Peyer's patch (tissue), 4 donors: ENCODE measurements around the gene BICRAL.

ENCODE experiments used
- CTCF ChIP-seq, 6 experiments: fragments of 450-650 bp in 4 of 6; fragments of 200-600 bp in 2 of 6; sonication (generic) in 1 of 6; IDR thresholded peaks; one replicate each; pipeline ENCODE4 v1.5.1; 2017 to 2019; ENCODE audit warnings: antibody characterized with exemption in 6 of 6, mild to moderate bottlenecking in 3 of 6, moderate library complexity in 1 of 6
- POLR2A ChIP-seq, 2 donors: fragments of 450-650 bp; IDR thresholded peaks; one replicate each; pipeline ENCODE4 v1.5.1; 2017; ENCODE audit warnings: antibody characterized with exemption in 2 of 2, mild to moderate bottlenecking in 2 of 2, moderate library complexity in 2 of 2

- TF ChIP-seq CTCF (IDR thresholded peaks at IDR 0.05): no peak
- no peak for TF ChIP-seq POLR2A (IDR thresholded peaks at IDR 0.05)
Observed at GRCh38 chr6:42783876-42784642, 2.2 kb downstream of the BICRAL start.
